ENCODE data around the gene SMYD3.

The SMYD3 gene

GRCh38 chr1:246001142-246001836, 505.8 kb downstream of the SMYD3 start:
- no peak for DNase-seq

- no peak for DNase-seq
Observed at GRCh38 chr1:246000638-246001015, 506.5 kb downstream of the SMYD3 start.

- no peak for DNase-seq
Observed at GRCh38 chr1:245999697-246000637, 507.1 kb downstream of the SMYD3 start.

GRCh38 chr1:245997471-245998258, 509.4 kb downstream of the SMYD3 start:
- no peak for DNase-seq

- no peak for DNase-seq
Observed at GRCh38 chr1:245996811-245997210, 510.3 kb downstream of the SMYD3 start.

- DNase-seq = no peak
Observed at GRCh38 chr1:245995474-245995873, 511.6 kb downstream of the SMYD3 start.

- DNase-seq = no peak
Observed at GRCh38 chr1:245991266-245991665, 515.8 kb downstream of the SMYD3 start.

- no peak for DNase-seq
Observed at GRCh38 chr1:245990315-245991022, 516.6 kb downstream of the SMYD3 start.

- no peak for DNase-seq
Observed at GRCh38 chr1:245988393-245989078, 518.5 kb downstream of the SMYD3 start.

- no peak for DNase-seq
Observed at GRCh38 chr1:245987997-245988392, 519.1 kb downstream of the SMYD3 start.

- DNase-seq = no peak
Observed at GRCh38 chr1:245987577-245987976, 519.5 kb downstream of the SMYD3 start.

GRCh38 chr1:245987219-245987545, 519.9 kb downstream of the SMYD3 start:
- DNase-seq = no peak

GRCh38 chr1:245986404-245987218, 520.5 kb downstream of the SMYD3 start:
- no peak for DNase-seq

- DNase-seq = no peak
Observed at GRCh38 chr1:245984390-245985155, 522.5 kb downstream of the SMYD3 start.

GRCh38 chr1:245983294-245983967, 523.6 kb downstream of the SMYD3 start:
- no peak for DNase-seq

GRCh38 chr1:245979589-245979988, 527.5 kb downstream of the SMYD3 start:
- DNase-seq = no peak

- DNase-seq = no peak
Observed at GRCh38 chr1:245978915-245979314, 528.2 kb downstream of the SMYD3 start.

- no peak for DNase-seq
Observed at GRCh38 chr1:245972476-245972875, 534.6 kb downstream of the SMYD3 start.

GRCh38 chr1:245971711-245972085, 535.4 kb downstream of the SMYD3 start:
- no peak for DNase-seq
